OCI-LY7 (cell line): ENCODE measurements around the gene MAPK8IP3. TPM values are rescaled to one million over a fixed set of nuclear protein-coding genes. Genes with fewer than 3 reads are reported as not detected.

ENCODE experiments used
- BruUV-seq: library from RNA; stranded (reverse); fragments of 400-500 nt; replicated peaks from 2 replicates; lab custom pipeline; 2021; lab: Mats Ljungman, UMichigan
- CTCF ChIA-PET: fragments of 300-600 bp; sonication (Branson Sonifier 250); formaldehyde crosslinking; loops from one replicate; lab custom pipeline; 2022; ENCODE audit warnings: antibody characterized with exemption; ENCODE audit not compliant: unreplicated experiment; lab: Charles Lee
- POLR2A ChIA-PET: fragments of 300-600 bp; sonication (Branson Sonifier 250); formaldehyde crosslinking; loops from one replicate; lab custom pipeline; 2022; ENCODE audit warnings: antibody characterized with exemption; lab: Charles Lee
- DNase-seq: peaks from one replicate; pipeline ENCODE4 v3.0.0-alpha.2; 2015; ENCODE audit warnings: low spot score
- H2AFZ ChIP-seq: fragments of 200-600 bp; sonication (generic), shearing (Covaris generic); 2 replicates; pipeline ENCODE4 v1.6.1; 2014; ENCODE audit warnings: mild to moderate bottlenecking, antibody characterized with exemption, low read length, moderate library complexity
- H3K27ac ChIP-seq: fragments of 200-600 bp; sonication (generic); 2 replicates; pipeline ENCODE4 v1.5.1; 2014; ENCODE audit warnings: mixed run types, low read depth, mild to moderate bottlenecking, moderate library complexity, low read length, inconsistent platforms; ENCODE audit not compliant: poor library complexity, severe bottlenecking
- H3K36me3 ChIP-seq: fragments of 200-600 bp; sonication (generic); 2 replicates; pipeline ENCODE4 v1.6.1; 2014; ENCODE audit warnings: mild to moderate bottlenecking, antibody characterized with exemption, low read length, moderate library complexity, mixed read lengths; ENCODE audit not compliant: insufficient read depth
- H3K4me1 ChIP-seq: fragments of 200-600 bp; sonication (generic); 2 replicates; pipeline ENCODE4 v1.5.1; 2014; ENCODE audit warnings: mild to moderate bottlenecking, low read length; ENCODE audit not compliant: insufficient read depth, poor library complexity, severe bottlenecking
- H3K4me2 ChIP-seq: fragments of 200-600 bp; sonication (generic); 2 replicates; pipeline ENCODE4 v1.6.1; 2014; ENCODE audit warnings: mild to moderate bottlenecking, low read length
- H3K4me3 ChIP-seq: fragments of 200-600 bp; sonication (generic); 2 replicates; pipeline ENCODE4 v1.5.1; 2014; ENCODE audit warnings: mild to moderate bottlenecking, low read depth, low read length; ENCODE audit not compliant: poor library complexity, severe bottlenecking
- H3K79me2 ChIP-seq: fragments of 200-600 bp; sonication (generic); 2 replicates; pipeline ENCODE4 v1.6.1; 2016; ENCODE audit warnings: low read depth, mild to moderate bottlenecking, low read length, moderate library complexity, mixed read lengths; ENCODE audit not compliant: insufficient read depth
- H3K9me2 ChIP-seq: fragments of 200-600 bp; sonication (generic); 2 replicates; pipeline ENCODE4 v1.6.1; 2016; ENCODE audit warnings: mild to moderate bottlenecking, low read length, mixed read lengths; ENCODE audit not compliant: insufficient read depth
- H3K9me3 ChIP-seq: fragments of 200-600 bp; sonication (generic); 2 replicates; pipeline ENCODE4 v1.6.1; 2014; ENCODE audit warnings: mild to moderate bottlenecking, mixed run types, low read length, mixed read lengths
- H4K20me1 ChIP-seq: fragments of 200-600 bp; sonication (generic); 2 replicates; pipeline ENCODE4 v1.6.1; 2014; ENCODE audit warnings: mild to moderate bottlenecking, antibody characterized with exemption, low read length, moderate library complexity, mixed read lengths; ENCODE audit not compliant: insufficient read depth
- EZH2phosphoT487 ChIP-seq: fragments of 200-600 bp; sonication (generic); IDR thresholded peaks from 2 replicates; pipeline ENCODE4 v1.6.1; 2018; ENCODE audit warnings: low read depth, borderline replicate concordance, mild to moderate bottlenecking, mixed run types, antibody characterized with exemption, low read length, moderate library complexity, mixed read lengths
- intact Hi-C: fragments of 100-400 bp; cut with micrococcal nuclease; formaldehyde crosslinking; loops from one replicate; pipeline ENCODE4 v1.10.0; 2022; ENCODE audit not compliant: unreplicated experiment
- total RNA-seq, 2 experiments: library from RNA; depleted of rRNA in 1 of 2; stranded (reverse); fragments of >200 nt in 1 of 2; shearing (Covaris generic) in 1 of 2; gene quantifications; 2 replicates each; pipeline ENCODE4 v1.2.3, GENCODE V29; 2014 to 2022
- TF ChIP-seq, protein P1 (sequence below): fragments of 200-600 bp; sonication (generic); conservative IDR thresholded peaks from 2 replicates; pipeline ENCODE4 v1.5.1; 2014; ENCODE audit warnings: mild to moderate bottlenecking, antibody characterized with exemption, low read length, moderate library complexity, mixed read lengths

MAPK8IP3 gene
- total RNA-seq, 2 experiments from 2014 or later: 114 to 130 TPM

DNA sequence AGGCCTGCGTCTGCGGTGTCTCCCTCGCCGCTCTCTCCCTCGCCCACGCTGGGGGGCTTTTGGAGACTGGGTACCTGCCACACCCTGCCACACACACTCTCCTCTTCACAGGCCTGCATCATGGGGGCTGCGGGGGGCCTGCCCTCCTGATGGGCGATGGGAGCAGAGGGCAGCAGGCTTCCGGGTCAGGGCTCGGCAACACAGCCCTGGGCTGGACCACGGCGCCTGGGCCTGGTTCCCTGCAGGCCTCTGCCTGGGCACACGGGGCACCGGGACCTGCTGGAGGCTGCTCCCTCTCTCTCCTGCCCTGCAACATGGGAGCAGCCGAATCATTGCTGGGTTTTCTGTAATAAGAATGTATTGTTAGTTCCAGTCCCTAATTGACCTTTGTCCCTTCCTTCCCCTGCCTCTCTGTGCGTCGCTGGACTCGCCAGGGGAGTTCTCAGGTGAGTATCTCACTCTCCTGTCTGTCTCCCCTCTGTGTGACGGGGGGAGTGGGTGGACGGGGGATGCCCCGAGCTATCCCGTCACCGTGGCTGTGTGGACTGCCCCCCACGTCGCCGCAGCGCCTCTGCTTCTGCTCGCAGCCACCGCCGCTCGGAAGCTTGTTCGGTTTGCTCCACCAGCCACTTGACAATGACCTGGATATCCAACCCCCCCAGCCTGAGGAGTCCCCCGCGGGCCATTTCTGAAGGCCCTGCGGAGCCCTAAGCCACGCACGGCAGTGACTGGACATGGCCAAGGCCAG, 51.9 kb downstream of the MAPK8IP3 start:
- TF ChIP-seq, protein P1, sequence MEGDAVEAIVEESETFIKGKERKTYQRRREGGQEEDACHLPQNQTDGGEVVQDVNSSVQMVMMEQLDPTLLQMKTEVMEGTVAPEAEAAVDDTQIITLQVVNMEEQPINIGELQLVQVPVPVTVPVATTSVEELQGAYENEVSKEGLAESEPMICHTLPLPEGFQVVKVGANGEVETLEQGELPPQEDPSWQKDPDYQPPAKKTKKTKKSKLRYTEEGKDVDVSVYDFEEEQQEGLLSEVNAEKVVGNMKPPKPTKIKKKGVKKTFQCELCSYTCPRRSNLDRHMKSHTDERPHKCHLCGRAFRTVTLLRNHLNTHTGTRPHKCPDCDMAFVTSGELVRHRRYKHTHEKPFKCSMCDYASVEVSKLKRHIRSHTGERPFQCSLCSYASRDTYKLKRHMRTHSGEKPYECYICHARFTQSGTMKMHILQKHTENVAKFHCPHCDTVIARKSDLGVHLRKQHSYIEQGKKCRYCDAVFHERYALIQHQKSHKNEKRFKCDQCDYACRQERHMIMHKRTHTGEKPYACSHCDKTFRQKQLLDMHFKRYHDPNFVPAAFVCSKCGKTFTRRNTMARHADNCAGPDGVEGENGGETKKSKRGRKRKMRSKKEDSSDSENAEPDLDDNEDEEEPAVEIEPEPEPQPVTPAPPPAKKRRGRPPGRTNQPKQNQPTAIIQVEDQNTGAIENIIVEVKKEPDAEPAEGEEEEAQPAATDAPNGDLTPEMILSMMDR: no peak
- no peak for TF ChIP-seq EZH2phosphoT487
- H3K27ac ChIP-seq: no peak overlapping the region
- H2AFZ ChIP-seq: no peak overlapping the region
- no peaks in the 10 kb centered on the region for H3K9me2 ChIP-seq
- H3K4me3 ChIP-seq: no peak overlapping the region
- no peak overlapping the region for H3K4me2 ChIP-seq
- POLR2A ChIA-PET: no interaction called here
- no peaks in the 10 kb centered on the region for H3K79me2 ChIP-seq
- intact Hi-C loops: no loop called here
- DNase-seq: no peak
- H4K20me1 ChIP-seq: no peaks in the 10 kb centered on the region
- BruUV-seq: no TSS peak
- CTCF ChIA-PET: no interaction called here
- no peaks in the 10 kb centered on the region for H3K4me1 ChIP-seq
- H3K36me3 ChIP-seq: peaks cover 17% of the 10 kb centered on the region
- no peaks in the 10 kb centered on the region for H3K9me3 ChIP-seq

DNA sequence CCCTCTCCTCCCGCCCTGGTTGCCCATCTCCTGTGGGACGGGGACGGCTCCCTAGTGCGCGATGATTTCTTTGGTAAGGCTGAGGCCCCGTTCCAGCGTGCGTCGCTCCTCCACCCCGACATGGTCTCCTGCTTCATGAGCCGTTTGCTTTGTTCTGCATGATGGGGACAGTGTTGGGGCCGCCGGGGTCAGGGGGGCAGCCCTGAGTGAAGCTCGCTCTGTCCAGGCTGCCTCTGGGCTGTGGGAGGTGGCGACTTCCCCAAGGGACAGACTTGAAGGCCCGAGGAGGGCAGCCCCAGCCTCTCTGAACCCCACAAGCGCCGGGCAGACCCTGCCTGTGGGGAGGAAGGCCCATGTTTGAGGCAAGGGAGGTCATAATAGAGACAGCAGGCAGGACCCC, 52.9 kb downstream of the MAPK8IP3 start:
- Histone ChIP-seq H3K79me2 (no peaks in the 10 kb centered on the region), H3K36me3 (peaks cover 16% of the 10 kb centered on the region), H2AFZ (no peak overlapping the region), H3K27ac (no peak overlapping the region), H4K20me1 (no peaks in the 10 kb centered on the region), H3K4me1 (no peaks in the 10 kb centered on the region), H3K9me3 (no peaks in the 10 kb centered on the region), H3K4me2 (no peak overlapping the region), H3K4me3 (no peak overlapping the region), H3K9me2 (no peaks in the 10 kb centered on the region)
- ChIA-PET CTCF (no interaction called here), POLR2A (no interaction called here)
- no peak for TF ChIP-seq EZH2phosphoT487
- TF ChIP-seq, protein P1: no peak
- intact Hi-C loops: no loop called here
- DNase-seq: no peak
- BruUV-seq: no TSS peak

DNA sequence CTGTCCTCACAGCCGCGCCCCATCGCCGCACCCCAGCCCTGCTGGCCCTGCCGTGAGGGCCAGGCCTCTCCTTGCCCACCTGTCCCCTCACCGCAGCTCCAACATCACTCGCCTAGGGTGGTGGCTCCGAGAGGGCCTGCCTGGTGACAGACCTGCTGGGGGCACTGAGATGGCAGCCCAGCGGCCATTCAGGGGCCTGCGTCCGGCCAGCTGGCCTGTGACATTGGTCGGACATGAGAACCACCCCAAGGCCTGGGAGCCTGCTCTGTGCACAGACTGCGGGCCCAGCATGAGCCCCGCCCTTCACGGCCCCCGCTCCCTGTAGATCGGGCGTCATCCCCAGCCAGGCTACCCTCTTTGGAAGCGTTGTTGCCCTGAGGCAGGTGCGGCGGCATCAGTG, 53.5 kb downstream of the MAPK8IP3 start:
- no peak overlapping the region for H2AFZ ChIP-seq
- CTCF ChIA-PET: no interaction called here
- peaks cover 19% of the 10 kb centered on the region for H3K36me3 ChIP-seq
- no TSS peak for BruUV-seq
- H3K9me2 ChIP-seq: no peaks in the 10 kb centered on the region
- no peak overlapping the region for H3K4me3 ChIP-seq
- no peak for DNase-seq
- no peaks in the 10 kb centered on the region for H3K79me2 ChIP-seq
- no peaks in the 10 kb centered on the region for H4K20me1 ChIP-seq
- TF ChIP-seq, protein P1: no peak
- TF ChIP-seq EZH2phosphoT487: no peak
- no peak overlapping the region for H3K27ac ChIP-seq
- H3K4me1 ChIP-seq: no peaks in the 10 kb centered on the region
- intact Hi-C loops: no loop called here
- no peaks in the 10 kb centered on the region for H3K9me3 ChIP-seq
- POLR2A ChIA-PET: no interaction called here
- H3K4me2 ChIP-seq: no peak overlapping the region
